Peyer's patch (tissue), 4 donors: ENCODE results near the gene ARL15.

Source experiments
- POLR2A ChIP-seq, 2 donors: fragments of 450-650 bp; IDR thresholded peaks; one replicate each; pipeline ENCODE4 v1.5.1; 2017; ENCODE audit warnings: antibody characterized with exemption in 2 of 2, mild to moderate bottlenecking in 2 of 2, moderate library complexity in 2 of 2
- TF ChIP-seq, protein P1 (sequence below), 6 experiments: fragments of 450-650 bp in 4 of 6; fragments of 200-600 bp in 2 of 6; sonication (generic) in 1 of 6; IDR thresholded peaks; one replicate each; pipeline ENCODE4 v1.5.1; 2017 to 2019; ENCODE audit warnings: antibody characterized with exemption in 6 of 6, mild to moderate bottlenecking in 3 of 6, moderate library complexity in 1 of 6

- TF ChIP-seq, protein P1, sequence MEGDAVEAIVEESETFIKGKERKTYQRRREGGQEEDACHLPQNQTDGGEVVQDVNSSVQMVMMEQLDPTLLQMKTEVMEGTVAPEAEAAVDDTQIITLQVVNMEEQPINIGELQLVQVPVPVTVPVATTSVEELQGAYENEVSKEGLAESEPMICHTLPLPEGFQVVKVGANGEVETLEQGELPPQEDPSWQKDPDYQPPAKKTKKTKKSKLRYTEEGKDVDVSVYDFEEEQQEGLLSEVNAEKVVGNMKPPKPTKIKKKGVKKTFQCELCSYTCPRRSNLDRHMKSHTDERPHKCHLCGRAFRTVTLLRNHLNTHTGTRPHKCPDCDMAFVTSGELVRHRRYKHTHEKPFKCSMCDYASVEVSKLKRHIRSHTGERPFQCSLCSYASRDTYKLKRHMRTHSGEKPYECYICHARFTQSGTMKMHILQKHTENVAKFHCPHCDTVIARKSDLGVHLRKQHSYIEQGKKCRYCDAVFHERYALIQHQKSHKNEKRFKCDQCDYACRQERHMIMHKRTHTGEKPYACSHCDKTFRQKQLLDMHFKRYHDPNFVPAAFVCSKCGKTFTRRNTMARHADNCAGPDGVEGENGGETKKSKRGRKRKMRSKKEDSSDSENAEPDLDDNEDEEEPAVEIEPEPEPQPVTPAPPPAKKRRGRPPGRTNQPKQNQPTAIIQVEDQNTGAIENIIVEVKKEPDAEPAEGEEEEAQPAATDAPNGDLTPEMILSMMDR (IDR thresholded peaks at IDR 0.05): no peak
- no peak for TF ChIP-seq POLR2A (IDR thresholded peaks at IDR 0.05)
Measured at GRCh38 chr5:53877243-53877642, 433.1 kb downstream of the ARL15 start.
